BJ (cell line): ENCODE data around the gene DSP. TPM values are rescaled to one million over a fixed set of nuclear protein-coding genes. Genes with fewer than 3 reads are reported as not detected.

ENCODE experiments used
- CTCF ChIA-PET: fragments of 350-600 bp; formaldehyde crosslinking; extraction: SDS; loops from one replicate; lab custom pipeline; 2021; ENCODE audit warnings: antibody characterized with exemption, inconsistent platforms; lab: Yijun Ruan, JAX
- POLR2A ChIA-PET: fragments of 300-600 bp; sonication (Branson Sonifier 250); formaldehyde crosslinking; extraction: SDS; loops from one replicate; lab custom pipeline; 2021; ENCODE audit warnings: antibody characterized with exemption; lab: Charles Lee
- DNase-seq: peaks from one replicate; pipeline ENCODE4 v3.0.0-alpha.2; 2011; ENCODE audit warnings: low read depth
- H3K27me3 ChIP-seq: 2 replicates; pipeline ENCODE4 v1.6.0; 2011; ENCODE audit warnings: low read length; ENCODE audit not compliant: control insufficient read depth, insufficient read depth
- H3K36me3 ChIP-seq: 2 replicates; pipeline ENCODE4 v1.5.1; 2011; ENCODE audit warnings: low read length; ENCODE audit not compliant: control insufficient read depth, insufficient read depth
- H3K4me3 ChIP-seq: 2 replicates; pipeline ENCODE4 v1.5.1; 2011; ENCODE audit warnings: low read depth, mild to moderate bottlenecking, control low read depth, low read length
- CTCF ChIP-seq: IDR thresholded peaks from 2 replicates; pipeline ENCODE4 v1.5.1; 2011; ENCODE audit warnings: low read depth, mild to moderate bottlenecking, control low read depth, inconsistent platforms, low read length, moderate library complexity; ENCODE audit not compliant: insufficient read depth
- polyA minus RNA-seq: library from RNA; depleted of rRNA, polyadenylated mRNA; stranded (reverse); fragments of >200 nt; gene quantifications from 2 replicates; pipeline ENCODE4 v1.2.3, GENCODE V29; 2011; rRNA and poly(A)+ RNA removed
- polyA plus RNA-seq: library from polyadenylated mRNA; depleted of rRNA; stranded (reverse); fragments of >200 nt; gene quantifications from 2 replicates; pipeline ENCODE4 v1.2.3, GENCODE V29; 2011; rRNA removed

The DSP gene
- polyA plus RNA-seq, result 11.0 and 12.7 TPM in 2 replicates
- 20.3 and 33.6 TPM in 2 replicates for polyA minus RNA-seq

- TF ChIP-seq CTCF, result no peak
- H3K27me3 ChIP-seq, result no peaks in the 10 kb centered on the region; the same call in 1 of the 2 replicates
- no peaks in the 10 kb centered on the region for H3K36me3 ChIP-seq
- ChIA-PET POLR2A (no interaction called here), CTCF (no interaction called here)
- H3K4me3 ChIP-seq, result peak within 1 kb of the TSS; percentile 69
- no peak for DNase-seq
Observed at GRCh38 chr6:7541175-7542064, at the start of gene DSP. TSS of gene DSP (plus strand) at chr6:7541671. CDS start at chr6:7541916, 245 bp downstream.

GRCh38 chr6:7493866-7494265 lies 47.6 kb upstream of the DSP start:
- no peak for TF ChIP-seq CTCF
- H3K36me3 ChIP-seq, result no peaks in the 10 kb centered on the region
- 0 out of 2 replicates have a peak, but pooled peaks cover 1% of the 10 kb centered on the region for H3K27me3 ChIP-seq
- no peak for DNase-seq
- POLR2A ChIA-PET, result no interaction called here
- no peak overlapping the region for H3K4me3 ChIP-seq
- CTCF ChIA-PET, result interaction anchor here (1.0 kb wide), 1 partner anchor 53 kb away, joined by 3 read pairs; no protein-coding TSS in a partner anchor

GRCh38 chr6:7494638-7495037 lies 46.8 kb upstream of the DSP start:
- ChIA-PET CTCF (no interaction called here), POLR2A (no interaction called here)
- TF ChIP-seq CTCF, result no peak
- H3K27me3 ChIP-seq, result 0 out of 2 replicates have a peak, but pooled peaks cover 1% of the 10 kb centered on the region
- DNase-seq, result no peak
- no peaks in the 10 kb centered on the region for H3K36me3 ChIP-seq
- H3K4me3 ChIP-seq, result no peak overlapping the region

GRCh38 chr6:7496266-7496875 lies 45.1 kb upstream of the DSP start:
- Histone ChIP-seq H3K27me3 (0 out of 2 replicates have a peak, but pooled peaks cover 1% of the 10 kb centered on the region), H3K4me3 (no peak overlapping the region), H3K36me3 (no peaks in the 10 kb centered on the region)
- ChIA-PET POLR2A (no interaction called here), CTCF (interaction anchor here (0.8 to 1.6 kb wide), 2 partner anchors 10 kb away, joined by 3 to 5 read pairs; no protein-coding TSS in a partner anchor)
- DNase-seq, result no peak
- TF ChIP-seq CTCF, result no peak

GRCh38 chr6:7500752-7501282 lies 40.7 kb upstream of the DSP start:
- POLR2A ChIA-PET, result no interaction called here

More at GRCh38 chr6:7500752-7501282, 40.7 kb upstream of the DSP start:
- no peaks in the 10 kb centered on the region for H3K27me3 ChIP-seq
- CTCF ChIA-PET, result no interaction called here
- no peak overlapping the region for H3K4me3 ChIP-seq
- TF ChIP-seq CTCF, result no peak
- no peak for DNase-seq
- no peaks in the 10 kb centered on the region for H3K36me3 ChIP-seq
